Stimulated activated CD4-positive, alpha-beta T cell treated with anti-CD3 and anti-CD28 coated beads, Interleukin-4, amount 100 ng/mL, for 1 hour (primary cell): ENCODE data around the gene ZSWIM3.
"Not testable (repeated sequence)": the region's sequence is repeated elsewhere in the genome, so short reads cannot be mapped to it uniquely, and the experiment has no call there.

ENCODE experiments used
- DNase-seq: peaks from one replicate; pipeline ENCODE4 v3.0.0-alpha.2; 2020

The ZSWIM3 gene

DNA sequence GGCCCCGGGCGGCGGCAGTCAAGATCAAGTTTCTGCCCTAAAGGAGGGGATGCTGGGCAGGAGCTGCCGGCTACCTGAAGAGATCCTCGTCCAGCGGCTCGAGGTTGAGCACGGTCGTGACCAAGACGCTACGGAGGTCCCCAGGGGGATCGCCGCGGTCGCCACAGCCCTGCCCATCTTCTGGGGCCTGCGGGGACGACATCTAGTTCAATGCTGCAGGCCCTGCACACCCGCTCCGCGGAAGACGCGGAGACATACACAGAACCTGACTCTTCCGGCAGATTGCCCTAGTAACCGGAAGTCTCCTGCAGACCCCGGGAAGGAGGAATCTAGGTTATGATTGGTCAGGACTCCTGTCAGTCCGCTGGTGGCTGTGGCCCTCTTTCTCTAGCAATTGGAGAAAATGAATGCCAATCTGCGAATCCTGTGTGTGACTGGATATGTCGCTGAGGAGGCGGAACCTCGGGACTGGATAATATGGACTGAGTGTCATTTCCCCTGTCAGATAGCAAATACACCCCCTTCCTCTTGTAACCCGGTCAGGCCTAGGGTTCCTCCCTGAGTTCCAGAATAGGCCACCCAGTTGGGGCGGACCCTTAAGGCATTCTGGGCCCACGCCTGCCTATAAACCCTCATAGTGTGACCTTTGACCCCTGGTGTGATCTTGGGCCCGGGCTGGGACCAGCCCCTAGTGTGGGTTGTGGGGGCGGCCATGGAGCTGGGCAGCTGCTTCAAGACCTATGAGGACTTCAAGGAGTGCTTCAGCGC lies at the start of gene ZSWIM3, which contains the start of gene ACOT8:
Gene ZSWIM3, plus strand, starts transcription at position 501 of the 768 bp plus-strand sequence. Its CDS starts 212 bp downstream, at position 713.
Gene ACOT8, minus strand, starts transcription at position 279 of the 768 bp plus-strand sequence. Its CDS starts 77 bp downstream, at position 202.
- DNase-seq = peak; percentile 78

- no peak for DNase-seq
These were observed 47.0 kb upstream of the ZSWIM3 start for GRCh38 chr20:45810191-45810970.

- DNase-seq = peak; percentile 91
These were observed 45.0 kb upstream of the ZSWIM3 start, which contains the start of gene UBE2C for GRCh38 chr20:45812157-45813005. Gene UBE2C (plus strand): TSS chr20:45812644. CDS start chr20:45812696, 52 bp downstream.

GRCh38 chr20:45813006-45813340 lies 44.4 kb upstream of the ZSWIM3 start:
- DNase-seq = no peak

DNA sequence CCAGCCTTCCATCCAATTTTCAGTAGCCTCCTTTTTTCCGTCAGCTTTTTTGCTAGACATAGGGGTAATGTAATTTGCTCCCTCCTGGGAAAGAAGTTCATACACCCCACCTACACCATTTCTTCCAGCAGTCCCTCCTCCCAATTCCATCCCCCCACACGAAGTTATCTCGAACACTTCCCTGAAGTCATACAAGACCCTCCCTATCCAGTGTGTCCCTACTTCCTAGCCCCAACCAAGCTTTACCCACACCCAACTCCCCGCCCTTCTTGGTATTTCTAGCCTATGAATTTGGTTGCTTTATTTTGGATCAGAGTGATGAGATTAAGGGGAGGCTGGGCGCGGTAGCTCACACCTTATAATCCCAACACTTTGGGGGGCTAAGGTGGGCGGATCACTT lies 43.9 kb upstream of the ZSWIM3 start:
- DNase-seq = no peak

DNA sequence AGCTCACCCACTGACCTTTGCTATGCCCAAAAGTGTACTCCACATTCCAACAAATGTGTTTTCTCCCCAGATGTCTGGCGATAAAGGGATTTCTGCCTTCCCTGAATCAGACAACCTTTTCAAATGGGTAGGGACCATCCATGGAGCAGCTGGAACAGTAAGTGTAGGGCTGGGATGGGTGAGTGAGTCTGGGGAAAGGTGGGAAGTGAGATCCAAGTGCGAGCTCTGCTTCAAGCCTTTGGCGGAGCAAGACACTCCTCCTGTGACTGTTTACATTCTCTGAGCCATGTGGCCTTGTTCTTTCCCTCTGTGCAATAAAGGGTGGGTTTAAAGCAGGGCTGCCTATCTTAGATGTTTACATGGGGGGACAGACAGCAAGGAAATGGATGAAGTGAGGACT lies 43.1 kb upstream of the ZSWIM3 start:
- DNase-seq = no peak

DNA sequence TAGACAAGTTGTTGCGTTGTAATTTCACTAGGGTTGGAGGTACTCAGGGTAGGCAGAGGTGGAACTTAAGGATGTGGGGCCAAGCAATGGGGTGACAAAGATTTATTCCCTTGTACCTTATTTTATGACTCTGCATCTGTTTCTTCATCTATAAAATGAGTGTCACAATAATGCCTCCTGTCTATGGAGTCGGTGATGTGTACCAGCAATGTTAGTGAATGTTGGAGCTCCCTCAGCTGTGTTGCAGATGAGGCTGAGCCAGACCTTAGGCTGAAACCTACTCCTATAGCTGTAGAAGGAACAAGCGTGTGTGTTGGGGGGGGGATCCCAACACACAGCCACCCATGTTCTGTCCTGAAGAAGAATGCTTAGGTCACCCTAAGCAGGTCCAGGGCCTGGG lies 40.5 kb upstream of the ZSWIM3 start:
- no peak for DNase-seq

DNA sequence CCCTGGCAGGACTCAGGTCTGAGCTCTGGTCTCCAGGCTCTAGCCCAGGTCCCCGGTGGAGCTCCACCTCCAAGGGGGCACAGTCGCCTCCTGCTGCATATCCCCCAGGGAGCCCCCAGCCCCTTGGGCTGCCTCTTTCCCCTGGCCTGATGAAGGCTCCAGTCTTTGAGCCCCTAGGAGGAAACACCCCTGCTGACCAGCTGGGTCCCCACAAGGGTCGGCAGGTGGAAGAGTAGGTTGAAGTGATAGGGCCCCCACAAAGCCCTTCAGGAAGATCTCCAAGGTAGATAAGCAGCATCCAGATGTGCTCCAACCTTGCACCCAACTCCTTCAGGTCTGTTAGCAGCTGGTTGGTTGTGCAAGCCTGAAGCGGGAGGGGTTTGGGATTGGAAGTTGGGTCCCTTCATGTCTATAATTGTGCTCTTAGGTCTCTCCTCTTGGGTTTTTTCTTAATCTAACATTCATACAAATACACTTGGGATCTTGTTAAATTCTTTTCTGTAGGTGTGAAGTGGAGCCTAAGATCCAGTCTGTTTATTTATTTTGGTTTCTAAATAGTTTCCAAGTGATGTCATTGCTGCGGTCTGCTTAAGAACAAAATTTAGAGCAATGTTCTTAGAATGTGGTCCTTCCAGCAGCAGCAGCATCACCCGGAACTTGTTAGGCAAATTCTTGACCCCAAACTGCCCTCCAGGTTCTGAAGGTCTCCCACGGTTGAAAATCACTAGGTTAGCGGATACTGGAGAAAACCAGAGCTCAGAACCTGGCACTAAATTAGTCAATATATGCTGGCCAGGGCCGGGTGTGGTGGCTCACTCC lies 39.8 kb upstream of the ZSWIM3 start:
- no peak for DNase-seq

DNA sequence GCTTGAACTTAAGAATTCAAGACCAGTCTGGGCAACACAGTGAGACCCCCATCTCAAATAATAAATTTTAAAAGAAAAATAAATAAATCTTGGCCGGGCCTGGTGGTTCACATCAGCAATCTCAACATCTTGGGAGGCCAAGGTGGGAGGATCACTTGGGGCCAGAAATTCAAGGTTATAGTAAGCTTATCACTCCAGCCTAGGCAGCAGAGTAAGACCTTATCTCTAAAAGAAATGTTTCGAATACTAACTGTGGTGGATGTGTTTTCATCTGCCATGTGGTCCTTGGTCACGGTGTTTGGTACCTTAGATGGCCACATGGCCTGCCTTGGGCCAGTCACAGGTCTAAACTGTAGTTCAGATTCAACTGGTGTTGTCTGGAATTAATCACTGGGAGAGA lies 39.2 kb upstream of the ZSWIM3 start:
- no peak for DNase-seq

DNA sequence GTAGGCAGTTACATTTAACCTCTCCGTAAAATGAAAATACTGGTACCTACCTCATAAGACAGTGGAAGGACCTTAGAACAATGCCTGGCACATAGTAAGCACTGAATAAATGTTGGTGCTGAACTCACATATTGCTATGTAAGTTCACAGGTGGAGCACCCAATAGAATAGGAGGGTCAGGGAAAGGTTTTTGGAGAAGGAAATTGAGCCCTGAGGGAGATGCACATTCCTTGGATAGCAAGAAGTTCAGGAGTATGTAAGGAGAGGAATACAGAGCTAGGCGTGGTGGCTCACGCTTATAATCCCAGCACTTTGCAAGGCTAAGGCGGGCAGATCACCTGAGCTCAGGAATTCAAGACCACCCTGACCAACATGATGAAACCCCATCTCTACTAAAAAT lies 37.9 kb upstream of the ZSWIM3 start:
- DNase-seq = no peak

- DNase-seq = no peak
These were observed 35.5 kb upstream of the ZSWIM3 start for GRCh38 chr20:45821947-45822346.

- no peak for DNase-seq
These were observed 34.6 kb upstream of the ZSWIM3 start for GRCh38 chr20:45822857-45823256.

GRCh38 chr20:45823949-45824835 lies 33.2 kb upstream of the ZSWIM3 start:
- DNase-seq = peak; percentile 55

GRCh38 chr20:45826381-45827019 lies 30.9 kb upstream of the ZSWIM3 start:
- DNase-seq = no peak

DNA sequence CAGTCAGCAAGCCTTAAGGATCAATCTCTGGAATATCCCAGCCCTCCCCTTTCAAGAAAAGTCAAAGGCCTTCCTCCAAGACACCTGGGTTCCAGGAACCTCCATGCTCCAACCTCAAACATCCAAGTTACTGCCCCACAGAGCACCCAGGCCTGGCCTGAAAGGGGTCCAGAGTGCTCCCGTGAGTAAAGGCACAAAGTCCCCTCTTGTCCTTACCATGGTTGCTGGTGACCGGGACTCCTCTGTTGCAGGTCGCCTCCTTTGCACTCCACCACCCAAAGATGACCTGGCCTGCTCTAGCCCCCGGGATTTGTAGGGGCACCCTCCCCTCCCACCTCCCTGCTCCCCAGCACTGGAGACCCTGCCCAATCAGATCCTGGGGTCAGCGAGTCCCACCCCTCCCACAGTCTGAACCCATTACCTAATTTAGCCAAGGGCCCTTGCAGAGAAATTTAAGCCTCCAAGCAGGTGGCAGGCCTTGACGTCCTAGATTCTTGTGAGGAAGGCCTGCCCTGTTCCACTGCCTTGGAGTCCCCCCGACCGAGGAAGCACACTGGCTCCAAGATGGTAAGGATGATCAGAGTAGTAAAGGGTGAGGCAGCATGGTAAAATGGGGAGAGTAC lies 30.3 kb upstream of the ZSWIM3 start, which contains the start of gene TNNC2:
Gene TNNC2, minus strand, starts transcription at position 283 of the 623 bp plus-strand sequence. Its CDS starts 64 bp downstream, at position 219.
- DNase-seq = no peak

DNA sequence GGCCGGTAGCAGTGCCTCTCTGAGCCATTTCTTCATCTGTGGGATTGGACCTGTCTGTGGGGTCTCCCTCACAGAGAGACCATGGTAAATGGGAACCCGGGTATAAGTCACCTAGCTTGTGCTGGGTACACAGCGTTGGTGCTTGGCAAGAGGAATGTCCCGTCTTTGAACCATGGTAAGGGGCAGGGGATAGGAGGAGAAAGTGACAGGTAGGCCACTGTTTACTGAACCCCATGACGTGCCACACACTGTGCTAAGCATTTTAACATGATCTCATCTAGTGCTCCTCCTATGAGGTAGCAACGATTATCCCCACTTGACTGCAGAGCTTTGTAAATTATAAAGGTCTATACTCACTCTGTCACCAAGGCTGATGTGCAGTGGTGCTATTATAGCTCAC lies 29.7 kb upstream of the ZSWIM3 start:
- no peak for DNase-seq

- no peak for DNase-seq
These were observed 28.8 kb upstream of the ZSWIM3 start for GRCh38 chr20:45828589-45828988.

GRCh38 chr20:45829673-45830106 lies 27.7 kb upstream of the ZSWIM3 start:
- DNase-seq = not testable (repeated sequence)

- DNase-seq = no peak
These were observed 24.8 kb upstream of the ZSWIM3 start for GRCh38 chr20:45832619-45833018.
